ENCODE results near the gene FAM90A26.
"Not testable (repeated sequence)": the region's sequence is repeated elsewhere in the genome, so short reads cannot be mapped to it uniquely, and the experiment has no call there.

FAM90A26 gene

DNA sequence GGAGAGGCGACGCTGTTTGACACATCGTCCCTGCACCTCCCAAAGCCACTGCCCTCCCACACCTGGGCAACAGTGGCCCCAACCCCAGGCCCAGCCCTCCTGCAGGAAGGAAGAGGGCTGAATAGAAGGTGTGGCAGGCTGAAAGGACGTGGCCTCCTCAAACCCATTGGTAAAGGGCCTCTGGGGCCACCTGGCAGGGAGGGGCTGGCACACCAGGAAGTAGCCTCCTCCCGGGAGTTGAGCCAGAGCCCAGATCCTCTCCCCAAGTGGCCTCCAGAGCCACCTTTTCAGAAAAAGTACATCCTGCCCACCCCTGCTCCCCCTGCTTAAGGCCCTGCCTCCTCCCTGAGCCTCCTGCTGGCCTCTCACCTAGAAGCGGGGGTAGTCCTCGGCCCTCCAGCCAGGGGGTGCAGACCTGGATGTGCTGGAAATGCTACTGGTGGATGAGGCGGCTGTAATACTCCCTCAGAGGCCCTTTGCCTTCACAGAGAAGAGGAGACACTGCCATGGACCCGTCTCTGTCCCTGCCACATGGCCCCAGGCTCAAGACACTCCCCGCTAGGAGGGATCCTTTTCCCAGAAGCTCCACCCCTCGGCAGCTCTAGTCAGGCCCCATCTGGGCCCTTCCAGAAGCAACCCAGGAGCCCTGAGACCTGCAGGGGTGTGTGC, at the start of gene FAM90A26:
Gene FAM90A26, plus strand, starts transcription at position 619 of the 669 bp plus-strand sequence. CDS start 2,764 bp downstream, outside the sequence.
- H3K27ac Mint-ChIP-seq; H3K36me3 Mint-ChIP-seq; H3K9me3 Mint-ChIP-seq; ATAC-seq; DNase-seq (ENCODE audit: low spot score in 2 of 2); H3K4me3 Mint-ChIP-seq; H3K4me1 Mint-ChIP-seq: not testable (repeated sequence)

GRCh38 chr4:9122711-9123110, 47.5 kb upstream of the FAM90A26 start:
- not testable (repeated sequence) for DNase-seq (ENCODE audit: low spot score in 2 of 2); H3K9me3 Mint-ChIP-seq; H3K4me1 Mint-ChIP-seq; ATAC-seq; H3K4me3 Mint-ChIP-seq; H3K36me3 Mint-ChIP-seq; H3K27ac Mint-ChIP-seq

DNA sequence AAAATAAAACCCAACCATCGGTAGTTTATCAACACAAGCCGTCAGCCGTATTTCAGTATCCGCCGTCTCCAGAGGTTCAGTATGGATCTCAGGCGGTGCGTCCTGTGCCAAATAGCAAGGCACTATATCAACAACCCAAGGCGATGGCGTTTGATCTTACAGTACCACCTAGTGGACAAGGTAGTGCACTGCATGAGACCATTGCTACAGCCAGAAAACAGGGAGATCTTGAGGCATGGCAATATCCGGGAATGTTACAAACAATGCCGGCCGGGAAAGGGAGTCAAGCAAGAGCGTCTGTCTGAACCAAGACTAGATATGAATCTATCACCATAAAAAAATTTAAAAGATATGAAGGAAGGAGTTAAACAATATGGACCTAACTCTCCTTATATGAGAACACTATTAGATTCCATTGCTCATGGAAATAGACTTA, 46.6 kb upstream of the FAM90A26 start:
- H3K27ac Mint-ChIP-seq, H3K9me3 Mint-ChIP-seq, ATAC-seq, H3K4me3 Mint-ChIP-seq, H3K4me1 Mint-ChIP-seq, H3K36me3 Mint-ChIP-seq: not testable (repeated sequence)
- DNase-seq (ENCODE audit: low spot score in 2 of 2), result peak in 1 of 2 donors; percentile 56

DNA sequence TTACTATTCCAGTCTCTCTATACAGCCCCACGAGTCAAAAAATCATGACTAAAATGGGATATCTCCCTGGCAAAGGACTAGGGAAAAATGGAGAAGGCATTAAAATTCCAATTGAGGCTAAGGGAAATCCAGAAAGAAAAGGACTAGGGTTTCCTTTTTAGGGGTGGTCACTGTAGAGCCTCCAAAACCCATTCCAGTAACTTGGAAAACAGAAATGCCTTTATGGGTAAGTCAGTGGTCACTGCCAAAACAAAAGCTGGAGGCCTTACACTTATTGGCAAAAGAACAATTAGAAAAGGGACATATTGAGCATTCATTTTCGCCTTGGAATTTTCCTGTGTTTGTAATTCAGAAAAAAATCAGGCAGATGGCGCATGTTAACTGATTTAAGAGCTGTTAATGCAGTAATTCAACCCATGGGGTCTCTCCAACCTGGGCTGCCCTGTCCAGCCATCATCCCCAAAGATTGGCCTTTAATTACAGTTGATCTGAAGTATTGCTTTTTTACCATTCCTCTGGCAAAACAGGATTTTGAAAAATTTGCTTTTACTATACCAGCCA, 44.5 kb upstream of the FAM90A26 start:
- H3K4me3 Mint-ChIP-seq; DNase-seq (ENCODE audit: low spot score in 2 of 2); H3K36me3 Mint-ChIP-seq; H3K27ac Mint-ChIP-seq; ATAC-seq; H3K9me3 Mint-ChIP-seq; H3K4me1 Mint-ChIP-seq: not testable (repeated sequence)

DNA sequence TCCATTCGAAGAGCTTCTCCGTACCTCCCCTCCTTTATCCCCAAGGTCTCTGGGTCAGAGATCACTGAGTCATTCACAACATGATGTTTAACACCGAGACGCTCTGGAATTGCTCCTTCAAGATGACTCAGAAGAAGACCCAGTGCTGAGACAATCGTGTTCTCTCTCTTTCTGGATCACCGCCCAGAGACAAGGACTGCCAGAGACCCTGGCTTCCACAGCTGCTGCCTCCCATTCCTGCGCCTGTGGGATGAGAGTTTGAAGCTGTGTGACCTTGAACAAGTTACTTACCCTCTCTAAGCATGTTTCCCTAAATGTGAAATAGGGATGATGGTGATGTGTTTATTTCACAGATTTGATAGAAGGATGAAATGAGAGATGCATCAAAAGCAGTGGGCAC, 38.8 kb upstream of the FAM90A26 start:
- DNase-seq (ENCODE audit: low spot score in 2 of 2); H3K9me3 Mint-ChIP-seq; ATAC-seq; H3K27ac Mint-ChIP-seq; H3K4me3 Mint-ChIP-seq; H3K4me1 Mint-ChIP-seq; H3K36me3 Mint-ChIP-seq: not testable (repeated sequence)

- H3K27ac Mint-ChIP-seq; DNase-seq (ENCODE audit: low spot score in 2 of 2); ATAC-seq; H3K9me3 Mint-ChIP-seq; H3K36me3 Mint-ChIP-seq; H3K4me1 Mint-ChIP-seq; H3K4me3 Mint-ChIP-seq: not testable (repeated sequence)
These were observed 37.4 kb upstream of the FAM90A26 start for GRCh38 chr4:9132849-9133248.

GRCh38 chr4:9134011-9134410, 36.2 kb upstream of the FAM90A26 start:
- not testable (repeated sequence) for DNase-seq (ENCODE audit: low spot score in 2 of 2); ATAC-seq; H3K4me1 Mint-ChIP-seq; H3K27ac Mint-ChIP-seq; H3K36me3 Mint-ChIP-seq; H3K4me3 Mint-ChIP-seq; H3K9me3 Mint-ChIP-seq

- H3K4me1 Mint-ChIP-seq; ATAC-seq; H3K9me3 Mint-ChIP-seq; H3K27ac Mint-ChIP-seq; H3K36me3 Mint-ChIP-seq; DNase-seq (ENCODE audit: low spot score in 2 of 2); H3K4me3 Mint-ChIP-seq: not testable (repeated sequence)
These were observed 35.7 kb upstream of the FAM90A26 start for GRCh38 chr4:9134556-9134955.

- H3K4me3 Mint-ChIP-seq, ATAC-seq, H3K36me3 Mint-ChIP-seq, H3K27ac Mint-ChIP-seq, H3K9me3 Mint-ChIP-seq, H3K4me1 Mint-ChIP-seq: not testable (repeated sequence)
- peak in 1 of 2 donors; percentile 29 for DNase-seq (ENCODE audit: low spot score in 2 of 2)
These were observed 29.2 kb upstream of the FAM90A26 start for GRCh38 chr4:9141050-9141449.

DNA sequence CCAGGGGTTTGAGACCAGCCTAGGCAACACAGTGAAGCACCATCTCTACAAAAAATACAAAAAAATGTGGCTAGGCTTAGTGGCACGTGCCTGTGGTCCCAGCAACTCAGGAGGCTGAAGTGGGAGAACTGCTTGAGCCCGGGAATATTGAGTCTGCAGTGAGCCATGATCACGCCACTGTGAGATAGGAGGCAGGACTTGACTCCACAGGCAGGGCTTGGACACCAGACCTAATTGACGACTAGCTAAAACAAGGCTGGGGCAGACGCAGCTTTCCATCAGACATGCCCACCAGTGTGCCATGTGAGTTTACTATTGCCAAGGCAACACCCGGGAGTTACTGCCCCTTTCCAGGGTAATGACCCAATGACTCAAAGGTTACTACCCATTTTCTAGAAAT, 27.4 kb upstream of the FAM90A26 start:
- H3K9me3 Mint-ChIP-seq, H3K4me1 Mint-ChIP-seq, H3K27ac Mint-ChIP-seq, H3K36me3 Mint-ChIP-seq, H3K4me3 Mint-ChIP-seq, ATAC-seq: not testable (repeated sequence)
- DNase-seq (ENCODE audit: low spot score in 2 of 2), result peak in 1 of 2 donors; percentile 36

- ATAC-seq (no peak), DNase-seq (ENCODE audit: low spot score in 2 of 2) (peak in 1 of 2 donors; percentile 41)
- H3K36me3 Mint-ChIP-seq, result no peaks in the 10 kb centered on the region
- peaks cover 4% of the 10 kb centered on the region for H3K4me1 Mint-ChIP-seq
- H3K4me3 Mint-ChIP-seq, result no peak overlapping the region
- H3K9me3 Mint-ChIP-seq, result no peaks in the 10 kb centered on the region
- H3K27ac Mint-ChIP-seq, result no peak overlapping the region
These were observed 26.7 kb upstream of the FAM90A26 start for GRCh38 chr4:9143421-9144080.

DNA sequence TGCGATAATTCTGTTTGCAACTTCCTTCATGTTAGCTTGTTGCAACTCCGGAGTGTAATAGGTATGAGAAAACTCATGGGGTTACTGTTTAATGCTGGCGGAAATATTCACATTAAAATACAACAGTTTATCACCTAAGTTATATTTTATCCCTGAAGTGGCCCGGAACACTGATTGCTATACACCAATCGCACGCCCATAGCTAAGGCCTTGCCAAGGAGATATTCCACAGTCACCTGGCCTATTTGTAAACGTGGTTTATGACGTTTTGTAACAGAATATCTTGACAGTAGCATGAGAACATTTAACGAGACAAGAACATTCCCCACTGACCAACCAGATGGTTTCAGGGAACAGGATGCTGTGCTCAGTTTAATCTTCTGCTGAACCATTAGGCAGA, 23.2 kb upstream of the FAM90A26 start:
- Mint-ChIP-seq H3K36me3 (no peaks in the 10 kb centered on the region), H3K27ac (no peak overlapping the region), H3K9me3 (no peaks in the 10 kb centered on the region), H3K4me1 (peaks cover 5% of the 10 kb centered on the region), H3K4me3 (no peak overlapping the region)
- DNase-seq (ENCODE audit: low spot score in 2 of 2), result peak in 1 of 2 donors; percentile 17
- no peak for ATAC-seq

- not testable (repeated sequence) for H3K4me3 Mint-ChIP-seq, H3K9me3 Mint-ChIP-seq, H3K27ac Mint-ChIP-seq, H3K36me3 Mint-ChIP-seq, H3K4me1 Mint-ChIP-seq, ATAC-seq
- DNase-seq (ENCODE audit: low spot score in 2 of 2), result peak in 1 of 2 donors; percentile 35
These were observed 22.8 kb upstream of the FAM90A26 start for GRCh38 chr4:9147368-9147767.

- ATAC-seq, H3K27ac Mint-ChIP-seq, H3K9me3 Mint-ChIP-seq, H3K4me3 Mint-ChIP-seq, H3K36me3 Mint-ChIP-seq, H3K4me1 Mint-ChIP-seq: not testable (repeated sequence)
- peak in 1 of 2 donors; percentile 34 for DNase-seq (ENCODE audit: low spot score in 2 of 2)
These were observed 21.4 kb upstream of the FAM90A26 start for GRCh38 chr4:9148611-9149409.

- not testable (repeated sequence) for DNase-seq (ENCODE audit: low spot score in 2 of 2); ATAC-seq; H3K9me3 Mint-ChIP-seq; H3K36me3 Mint-ChIP-seq
- Mint-ChIP-seq H3K4me1 (peaks cover 11% of the 10 kb centered on the region), H3K4me3 (peak overlapping the region; percentile 80), H3K27ac (peak overlapping the region; percentile 97)
These were observed 18.4 kb upstream of the FAM90A26 start for GRCh38 chr4:9151809-9152179.

Data from stimulated activated effector memory CD8-positive, alpha-beta T cell treated with anti-CD3 and anti-CD28 coated beads, Interleukin-12 subunit alpha, Interleukin-12 subunit beta, amount 100 ng/mL, for 72 hours (primary cell).